K562 (cell line): ENCODE data around the gene FAM120B.

Experiments
- KDM1A ChIP-seq, 2 experiments: fragments of 450-650 bp; IDR thresholded peaks; 2 replicates each; pipeline ENCODE4 v1.6.1; 2016; ENCODE audit warnings: mild to moderate bottlenecking in 2 of 2
- NCOA4 ChIP-seq: fragments of 450-650 bp; IDR thresholded peaks from 2 replicates; pipeline ENCODE4 v1.6.1; 2018; ENCODE audit warnings: mild to moderate bottlenecking; ENCODE audit not compliant: partially characterized antibody
- SIN3B ChIP-seq: fragments of 450-650 bp; IDR thresholded peaks from 2 replicates; pipeline ENCODE4 v1.6.1; 2017; ENCODE audit warnings: low read depth, mild to moderate bottlenecking, moderate library complexity
- TF ChIP-seq, protein P1 (sequence below), 3 experiments: IDR thresholded peaks in 2 of 3; conservative IDR thresholded peaks in 1 of 3; 2 replicates each; pipeline ENCODE4 v1.5.1; 2011 to 2012; ENCODE audit warnings: low read length in 3 of 3, mild to moderate bottlenecking in 3 of 3, control low read depth in 2 of 3, improper control_type of control experiment in 1 of 3, inconsistent platforms in 1 of 3, low read depth in 1 of 3, mixed read lengths in 1 of 3, moderate library complexity in 1 of 3; ENCODE audit not compliant: insufficient read depth in 2 of 3
- TF ChIP-seq, protein P2 (sequence below): fragments of 200-800 bp; sonication (Bioruptor generic); IDR thresholded peaks from 2 replicates; pipeline ENCODE4 v1.6.1; 2016; ENCODE audit warnings: missing genetic modification characterization, missing compliant biosample characterization
- TF ChIP-seq, protein P3 (sequence below): sonication (generic); formaldehyde crosslinking; IDR thresholded peaks from 2 replicates; pipeline ENCODE4 v1.9.0; 2022; ENCODE audit warnings: mild to moderate bottlenecking, missing genetic modification reagents

DNA sequence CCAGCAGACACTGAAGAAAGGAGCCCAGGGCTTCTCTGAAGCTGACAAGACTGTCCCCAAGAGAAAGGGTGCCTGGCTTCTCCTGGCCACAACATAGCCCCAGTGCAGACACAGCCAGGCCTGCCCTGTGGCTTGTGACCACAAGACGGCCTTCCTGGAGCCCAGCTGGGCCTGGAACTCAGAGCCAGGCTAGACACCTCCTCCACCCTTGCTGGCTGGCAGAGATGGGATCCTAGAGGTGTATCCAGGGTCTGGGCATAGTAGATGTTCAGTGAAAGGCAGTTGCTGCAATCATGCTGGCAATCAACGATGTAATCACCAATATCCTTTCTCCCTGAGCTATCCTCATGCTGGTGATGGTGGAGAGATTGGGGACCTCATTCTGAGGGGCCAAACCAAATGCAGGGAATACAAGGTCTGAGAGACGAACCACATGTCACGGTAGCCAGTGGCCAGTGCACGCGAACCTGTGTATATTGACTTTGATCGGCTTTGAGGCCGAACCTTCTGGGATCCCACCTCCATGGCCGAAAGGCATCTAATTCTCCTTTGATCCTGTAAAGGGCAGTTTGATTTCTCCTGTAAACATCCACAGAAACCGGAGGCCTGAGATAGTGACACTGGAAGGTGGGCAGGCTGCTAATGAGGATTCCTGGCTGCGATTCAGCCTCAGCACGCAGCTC is 131.3 kb downstream of the FAM120B start:
- TF ChIP-seq SIN3B (no peak), NCOA4 (no peak), KDM1A (IDR thresholded peaks at IDR 0.05) (no peak)
- TF ChIP-seq, protein P1, sequence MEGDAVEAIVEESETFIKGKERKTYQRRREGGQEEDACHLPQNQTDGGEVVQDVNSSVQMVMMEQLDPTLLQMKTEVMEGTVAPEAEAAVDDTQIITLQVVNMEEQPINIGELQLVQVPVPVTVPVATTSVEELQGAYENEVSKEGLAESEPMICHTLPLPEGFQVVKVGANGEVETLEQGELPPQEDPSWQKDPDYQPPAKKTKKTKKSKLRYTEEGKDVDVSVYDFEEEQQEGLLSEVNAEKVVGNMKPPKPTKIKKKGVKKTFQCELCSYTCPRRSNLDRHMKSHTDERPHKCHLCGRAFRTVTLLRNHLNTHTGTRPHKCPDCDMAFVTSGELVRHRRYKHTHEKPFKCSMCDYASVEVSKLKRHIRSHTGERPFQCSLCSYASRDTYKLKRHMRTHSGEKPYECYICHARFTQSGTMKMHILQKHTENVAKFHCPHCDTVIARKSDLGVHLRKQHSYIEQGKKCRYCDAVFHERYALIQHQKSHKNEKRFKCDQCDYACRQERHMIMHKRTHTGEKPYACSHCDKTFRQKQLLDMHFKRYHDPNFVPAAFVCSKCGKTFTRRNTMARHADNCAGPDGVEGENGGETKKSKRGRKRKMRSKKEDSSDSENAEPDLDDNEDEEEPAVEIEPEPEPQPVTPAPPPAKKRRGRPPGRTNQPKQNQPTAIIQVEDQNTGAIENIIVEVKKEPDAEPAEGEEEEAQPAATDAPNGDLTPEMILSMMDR (IDR thresholded peaks at IDR 0.05 in 2 of 3, conservative IDR thresholded peaks at IDR 0.05 in 1 of 3; ENCODE audit: insufficient read depth in 2 of 3, low read depth in 1 of 3, low read length in 3 of 3): no peak
- TF ChIP-seq, protein P2, sequence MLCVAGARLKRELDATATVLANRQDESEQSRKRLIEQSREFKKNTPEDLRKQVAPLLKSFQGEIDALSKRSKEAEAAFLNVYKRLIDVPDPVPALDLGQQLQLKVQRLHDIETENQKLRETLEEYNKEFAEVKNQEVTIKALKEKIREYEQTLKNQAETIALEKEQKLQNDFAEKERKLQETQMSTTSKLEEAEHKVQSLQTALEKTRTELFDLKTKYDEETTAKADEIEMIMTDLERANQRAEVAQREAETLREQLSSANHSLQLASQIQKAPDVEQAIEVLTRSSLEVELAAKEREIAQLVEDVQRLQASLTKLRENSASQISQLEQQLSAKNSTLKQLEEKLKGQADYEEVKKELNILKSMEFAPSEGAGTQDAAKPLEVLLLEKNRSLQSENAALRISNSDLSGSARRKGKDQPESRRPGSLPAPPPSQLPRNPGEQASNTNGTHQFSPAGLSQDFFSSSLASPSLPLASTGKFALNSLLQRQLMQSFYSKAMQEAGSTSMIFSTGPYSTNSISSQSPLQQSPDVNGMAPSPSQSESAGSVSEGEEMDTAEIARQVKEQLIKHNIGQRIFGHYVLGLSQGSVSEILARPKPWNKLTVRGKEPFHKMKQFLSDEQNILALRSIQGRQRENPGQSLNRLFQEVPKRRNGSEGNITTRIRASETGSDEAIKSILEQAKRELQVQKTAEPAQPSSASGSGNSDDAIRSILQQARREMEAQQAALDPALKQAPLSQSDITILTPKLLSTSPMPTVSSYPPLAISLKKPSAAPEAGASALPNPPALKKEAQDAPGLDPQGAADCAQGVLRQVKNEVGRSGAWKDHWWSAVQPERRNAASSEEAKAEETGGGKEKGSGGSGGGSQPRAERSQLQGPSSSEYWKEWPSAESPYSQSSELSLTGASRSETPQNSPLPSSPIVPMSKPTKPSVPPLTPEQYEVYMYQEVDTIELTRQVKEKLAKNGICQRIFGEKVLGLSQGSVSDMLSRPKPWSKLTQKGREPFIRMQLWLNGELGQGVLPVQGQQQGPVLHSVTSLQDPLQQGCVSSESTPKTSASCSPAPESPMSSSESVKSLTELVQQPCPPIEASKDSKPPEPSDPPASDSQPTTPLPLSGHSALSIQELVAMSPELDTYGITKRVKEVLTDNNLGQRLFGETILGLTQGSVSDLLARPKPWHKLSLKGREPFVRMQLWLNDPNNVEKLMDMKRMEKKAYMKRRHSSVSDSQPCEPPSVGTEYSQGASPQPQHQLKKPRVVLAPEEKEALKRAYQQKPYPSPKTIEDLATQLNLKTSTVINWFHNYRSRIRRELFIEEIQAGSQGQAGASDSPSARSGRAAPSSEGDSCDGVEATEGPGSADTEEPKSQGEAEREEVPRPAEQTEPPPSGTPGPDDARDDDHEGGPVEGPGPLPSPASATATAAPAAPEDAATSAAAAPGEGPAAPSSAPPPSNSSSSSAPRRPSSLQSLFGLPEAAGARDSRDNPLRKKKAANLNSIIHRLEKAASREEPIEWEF (CRISPR knock-in tag): no peak
- TF ChIP-seq, protein P3, sequence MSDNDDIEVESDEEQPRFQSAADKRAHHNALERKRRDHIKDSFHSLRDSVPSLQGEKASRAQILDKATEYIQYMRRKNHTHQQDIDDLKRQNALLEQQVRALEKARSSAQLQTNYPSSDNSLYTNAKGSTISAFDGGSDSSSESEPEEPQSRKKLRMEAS (CRISPR knock-in tag): no peak
